Measurements from ENCODE around the gene ADCYAP1R1. TPM values are rescaled to one million over a fixed set of nuclear protein-coding genes. Genes with fewer than 3 reads are reported as not detected.

The ADCYAP1R1 gene
- total and polyA plus RNA-seq, 12 donors: 0.22 to 25.0 (median 1.5) TPM

- WGBS, 4 donors: 67 to 79% (median 72%) methylated on average over 3 to 6 of the region's 6 CpGs
- H3K27ac ChIP-seq: peak overlapping the region in 1 of 5 donors; percentile 17
- peaks cover 0 to 4% (median 0%) of the 10 kb centered on the region in 3 donors for H3K9me3 ChIP-seq (replicated peaks in 1 of 3)
- TF ChIP-seq CTCF (IDR thresholded peaks at IDR 0.05): no peak
- TF ChIP-seq POLR2A (IDR thresholded peaks at IDR 0.05): no peak
- DNase-seq: peak in 1 of 7 donors; percentile 74
- H3K27me3 ChIP-seq: no peaks in the 10 kb centered on the region
- H3K4me3 ChIP-seq: no peak overlapping the region
- H3K4me1 ChIP-seq (replicated peaks in 1 of 2): no peaks in the 10 kb centered on the region
- intact Hi-C loops (cut with DNase I): no loop called here
- no peaks in the 10 kb centered on the region for H3K36me3 ChIP-seq (replicated peaks in 1 of 2)
Measured at GRCh38 chr7:31006857-31007256, 45.3 kb upstream of the ADCYAP1R1 start.

GRCh38 chr7:31007634-31008033 is 44.5 kb upstream of the ADCYAP1R1 start:
- Histone ChIP-seq H3K36me3 (replicated peaks in 1 of 2) (no peaks in the 10 kb centered on the region), H3K27ac (no peak overlapping the region), H3K4me1 (replicated peaks in 1 of 2) (no peaks in the 10 kb centered on the region), H3K27me3 (no peaks in the 10 kb centered on the region), H3K4me3 (no peak overlapping the region), H3K9me3 (replicated peaks in 1 of 3) (peaks cover 0 to 4% (median 0%) of the 10 kb centered on the region in 3 donors)
- TF ChIP-seq CTCF (IDR thresholded peaks at IDR 0.05) (no peak), POLR2A (IDR thresholded peaks at IDR 0.05) (no peak)
- DNase-seq: no peak
- intact Hi-C loops (cut with DNase I): no loop called here
- 52 to 78% (median 69%) methylated on average over 3 to 5 of the region's 5 CpGs for WGBS, 4 donors

- DNase-seq: no peak
- no peak for TF ChIP-seq CTCF (IDR thresholded peaks at IDR 0.05)
- no peak for TF ChIP-seq POLR2A (IDR thresholded peaks at IDR 0.05)
- intact Hi-C loops (cut with DNase I): no loop called here
- H3K4me1 ChIP-seq (replicated peaks in 1 of 2): no peaks in the 10 kb centered on the region
- peaks cover 0 to 4% (median 0%) of the 10 kb centered on the region in 3 donors for H3K9me3 ChIP-seq (replicated peaks in 1 of 3)
- 72 to 88% (median 75%) methylated on average over 3 of the region's 3 CpGs; no CpG with 5 or more reads in 1 of the 4 donors for WGBS, 4 donors
- no peaks in the 10 kb centered on the region for H3K27me3 ChIP-seq
- no peaks in the 10 kb centered on the region for H3K36me3 ChIP-seq (replicated peaks in 1 of 2)
- H3K4me3 ChIP-seq: no peak overlapping the region
- no peak overlapping the region for H3K27ac ChIP-seq
Measured at GRCh38 chr7:31014826-31015225, 37.3 kb upstream of the ADCYAP1R1 start.

GRCh38 chr7:31017032-31017675 is 35.0 kb upstream of the ADCYAP1R1 start:
- Histone ChIP-seq H3K27ac (no peak overlapping the region), H3K36me3 (replicated peaks in 1 of 2) (no peaks in the 10 kb centered on the region), H3K4me1 (replicated peaks in 1 of 2) (no peaks in the 10 kb centered on the region), H3K4me3 (no peak overlapping the region), H3K27me3 (no peaks in the 10 kb centered on the region), H3K9me3 (replicated peaks in 1 of 3) (no peaks in the 10 kb centered on the region)
- intact Hi-C loops (cut with DNase I): no loop called here
- WGBS, 4 donors: 70 to 84% (median 82%) methylated on average over 6 to 7 of the region's 7 CpGs
- TF ChIP-seq CTCF (IDR thresholded peaks at IDR 0.05) (no peak), POLR2A (IDR thresholded peaks at IDR 0.05) (no peak)
- DNase-seq: no peak

All from adrenal gland (tissue), 12 donors.